NOMO-1 treated with DMSO at 0.1 percent for 48 hours (cell line): ENCODE results near the gene MGAT4C.
"Not testable (repeated sequence)": the region's sequence is repeated elsewhere in the genome, so short reads cannot be mapped to it uniquely, and the experiment has no call there.

Source experiments
- DNase-seq: peaks from one replicate; lab custom pipeline; 2025; ENCODE audit not compliant: unreplicated experiment; lab: John Stamatoyannopoulos, UW

The MGAT4C gene

DNA sequence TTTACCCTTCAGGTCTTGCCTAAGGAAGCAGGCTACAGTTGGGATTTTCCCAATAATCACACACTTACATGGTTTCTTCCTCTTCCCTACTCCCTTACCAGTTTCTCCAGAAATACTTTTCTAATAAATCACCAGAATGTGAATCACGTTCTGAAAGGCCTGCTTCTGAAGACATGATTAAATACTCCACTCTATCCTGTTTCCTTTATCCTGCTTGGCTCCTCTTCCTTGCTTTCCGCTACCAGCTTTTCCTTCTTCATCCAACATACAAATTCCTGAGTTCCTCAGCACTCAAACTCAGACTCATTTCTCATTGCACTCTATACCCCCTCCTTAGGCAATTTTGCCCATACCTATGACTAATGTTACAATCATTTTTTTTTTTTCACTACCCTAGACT is 118.3 kb downstream of the MGAT4C start:
- no peak for DNase-seq

DNA sequence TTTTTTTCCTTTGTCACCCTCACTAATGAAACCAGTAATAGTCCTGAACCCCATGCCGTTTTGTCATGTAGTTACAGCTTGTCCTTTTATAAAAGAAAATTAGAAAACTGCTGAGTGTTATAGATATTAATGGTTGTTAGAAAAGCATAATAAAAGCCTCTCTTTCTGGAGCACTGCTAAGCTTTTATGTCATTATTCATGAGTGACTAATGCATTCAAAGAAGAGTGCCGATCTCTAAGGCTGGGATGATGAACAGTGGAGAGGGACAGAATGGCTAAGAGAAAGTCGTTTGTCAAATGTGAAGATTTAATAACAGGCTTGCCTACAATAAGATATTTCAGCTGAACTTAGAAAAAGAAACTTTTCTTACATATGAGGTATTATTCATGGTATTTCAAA is 121.6 kb downstream of the MGAT4C start:
- no peak for DNase-seq

DNA sequence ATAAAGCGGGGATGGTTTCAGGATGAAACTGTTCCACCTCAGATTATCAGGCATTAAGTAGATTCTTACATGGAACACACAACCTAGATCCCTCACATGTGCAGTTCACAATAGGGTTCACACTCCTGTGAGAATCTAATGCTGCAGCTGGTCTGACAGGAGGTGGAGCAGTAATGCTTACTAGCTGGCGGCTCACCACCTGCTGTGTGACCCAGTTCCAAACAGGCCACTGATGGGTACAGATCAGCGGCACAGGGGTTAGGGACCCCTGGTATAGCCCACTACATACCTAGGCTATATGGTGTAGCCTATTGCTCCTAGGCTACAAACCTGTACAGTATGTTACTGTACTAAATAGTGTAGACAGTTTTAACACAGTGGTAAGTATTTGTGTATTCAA is 129.3 kb downstream of the MGAT4C start:
- not testable (repeated sequence) for DNase-seq

DNA sequence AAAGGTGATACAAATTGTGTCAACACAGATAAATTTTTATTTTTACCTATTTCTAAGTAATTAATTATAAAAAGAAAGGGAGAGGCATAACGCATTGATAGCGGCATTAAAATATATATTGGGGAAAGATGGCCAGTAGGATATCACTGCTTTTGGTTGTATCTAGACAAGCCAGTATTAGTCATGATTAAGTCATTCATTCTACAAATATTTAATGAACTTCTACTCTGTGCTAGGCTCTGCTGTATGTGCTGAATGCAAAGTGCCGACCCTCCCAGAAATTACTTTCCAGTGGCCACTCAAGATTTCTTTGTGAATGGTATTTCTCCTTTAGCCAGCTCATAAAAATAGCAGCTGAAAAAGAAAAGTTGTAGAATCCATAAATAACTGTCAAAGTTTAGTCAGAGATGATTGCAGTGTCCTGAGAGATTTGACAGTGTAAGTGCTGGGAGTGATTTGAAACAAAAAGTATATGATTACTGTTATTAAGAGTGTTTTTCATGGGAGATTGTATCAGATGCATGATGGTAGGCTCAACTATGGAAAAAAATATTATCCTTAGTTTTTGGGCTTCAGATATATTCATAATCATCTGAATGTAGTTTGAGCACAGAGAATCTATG is 133.2 kb downstream of the MGAT4C start:
- DNase-seq, result no peak

DNA sequence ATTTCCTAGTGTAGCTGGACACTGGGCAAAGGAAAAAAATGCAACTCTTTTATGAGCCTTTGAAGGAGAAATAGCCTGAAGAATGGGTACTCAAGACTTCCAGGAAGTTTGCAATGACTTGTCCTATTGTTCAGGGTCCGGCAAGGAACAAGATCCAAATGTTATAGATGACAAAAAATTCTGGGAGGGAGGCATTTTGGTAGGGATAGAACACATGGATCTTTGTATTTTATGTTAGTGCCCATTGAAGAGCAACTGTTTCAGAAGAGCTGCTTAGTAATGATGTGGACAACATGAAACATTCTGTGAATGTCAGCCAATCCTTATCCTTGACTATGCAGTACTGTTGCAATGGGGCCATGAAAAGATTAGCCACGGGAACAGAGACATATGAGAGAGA is 138.0 kb downstream of the MGAT4C start:
- DNase-seq, result no peak

DNA sequence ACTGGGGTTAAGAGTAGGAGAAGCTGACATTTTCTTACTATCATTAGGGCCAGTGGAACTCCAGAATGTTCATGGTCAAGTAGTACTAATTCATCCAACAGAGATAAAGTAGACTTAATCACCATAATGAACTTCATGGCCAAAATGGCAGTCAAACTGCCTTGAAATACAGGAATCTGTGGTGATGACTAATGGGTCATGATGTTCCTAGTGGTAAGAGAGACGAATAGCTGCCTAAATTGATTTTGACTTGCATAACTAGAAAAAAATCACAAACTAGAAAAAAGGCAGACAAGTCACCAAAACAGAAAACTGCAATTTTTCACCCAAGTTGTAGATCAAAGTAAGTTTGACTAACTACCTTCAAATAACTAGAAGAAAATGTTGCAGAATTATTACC is 138.5 kb downstream of the MGAT4C start:
- DNase-seq, result no peak

DNA sequence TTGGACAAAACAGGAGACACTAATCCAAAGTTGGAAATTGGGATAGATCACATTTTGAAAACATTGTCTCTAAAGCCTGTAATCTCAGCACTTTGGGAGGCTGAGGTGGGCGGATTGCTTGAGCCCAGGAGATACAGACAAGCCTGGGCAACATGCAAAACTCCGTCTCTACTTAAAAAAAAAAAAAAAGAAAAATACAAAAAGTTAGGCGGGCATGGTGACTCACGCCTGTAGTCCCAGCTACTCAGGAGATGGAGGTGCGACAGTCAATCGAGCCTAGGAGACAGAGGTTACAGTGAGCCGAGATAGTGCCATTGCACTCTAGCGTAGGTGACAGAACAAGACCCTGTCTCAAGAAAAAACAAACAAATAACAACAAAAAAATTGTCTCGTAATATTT is 152.1 kb downstream of the MGAT4C start:
- DNase-seq, result no peak

DNA sequence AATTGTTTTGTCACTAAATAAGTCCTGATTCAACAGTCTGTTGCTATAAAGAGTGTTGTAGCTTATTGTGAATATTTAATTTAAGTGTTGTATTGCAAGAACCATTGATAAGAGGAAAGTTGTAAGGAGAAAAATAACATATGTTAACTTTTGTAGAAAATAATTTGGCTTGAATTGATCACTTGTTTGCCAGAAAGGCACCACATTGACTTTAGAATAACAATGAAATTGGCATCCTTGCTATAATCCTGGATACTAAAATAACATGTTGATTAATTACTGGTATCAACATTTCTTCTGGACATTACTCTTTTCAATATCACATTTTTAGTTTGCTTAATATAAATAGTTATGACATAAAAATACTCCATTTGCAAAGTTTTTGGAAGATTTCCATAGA is 159.0 kb downstream of the MGAT4C start:
- no peak for DNase-seq

DNA sequence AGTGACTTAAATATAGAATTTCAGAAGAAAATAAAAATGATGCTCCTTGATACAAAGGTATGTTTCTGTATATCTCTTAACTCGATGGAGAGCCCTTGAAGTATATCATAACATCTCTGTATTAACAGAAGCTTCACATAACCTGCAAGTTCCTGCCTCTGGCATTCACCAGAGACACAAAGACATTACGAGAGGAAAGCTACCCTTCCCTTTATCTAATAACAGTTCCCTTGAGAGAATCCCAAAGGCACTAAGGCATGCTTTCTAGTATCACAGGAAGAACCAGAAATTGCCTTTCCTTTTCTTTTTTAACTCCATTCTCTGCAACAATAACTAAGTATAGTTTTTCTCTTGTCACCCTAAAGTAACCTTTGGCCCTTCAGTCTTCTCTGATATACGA is 164.5 kb downstream of the MGAT4C start:
- DNase-seq, result no peak

DNA sequence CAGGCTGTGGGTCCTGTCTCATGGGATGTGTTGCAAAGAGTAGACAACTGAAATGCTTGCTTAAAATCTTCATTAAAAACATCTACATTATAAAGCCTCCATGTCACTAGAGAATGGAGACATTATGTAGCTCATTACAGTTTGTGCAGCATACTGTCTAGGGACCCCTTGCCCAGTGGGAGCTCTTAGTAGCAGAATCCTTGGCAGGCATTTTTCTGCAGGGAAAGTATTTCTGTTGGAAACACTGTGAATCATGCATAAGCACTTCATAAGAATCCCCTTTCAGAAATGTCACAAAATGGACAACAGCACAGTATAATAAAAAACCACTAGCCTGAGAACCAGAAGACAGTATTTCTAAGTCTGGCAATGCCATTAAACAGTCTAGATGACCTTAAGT is 174.3 kb downstream of the MGAT4C start:
- DNase-seq, result no peak

DNA sequence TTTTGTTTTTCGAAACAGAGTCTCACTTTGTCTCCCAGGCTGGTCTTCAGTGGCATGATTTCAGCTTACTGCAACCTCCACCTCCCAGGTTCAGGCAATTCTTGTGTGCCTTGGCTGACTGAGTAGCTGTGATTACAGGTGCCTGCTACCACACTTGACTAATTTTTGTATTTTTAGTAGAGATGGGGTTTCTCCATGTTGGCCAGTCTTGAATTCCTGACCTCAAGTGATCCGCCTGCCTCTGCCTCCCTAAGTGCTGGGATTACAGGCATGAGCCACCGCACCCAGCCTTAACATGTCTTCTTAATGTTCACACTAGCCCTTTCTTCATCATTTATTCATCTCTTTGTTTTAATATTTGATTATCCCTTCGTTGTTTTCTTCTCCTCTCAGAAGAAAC is 197.1 kb downstream of the MGAT4C start:
- not testable (repeated sequence) for DNase-seq

DNA sequence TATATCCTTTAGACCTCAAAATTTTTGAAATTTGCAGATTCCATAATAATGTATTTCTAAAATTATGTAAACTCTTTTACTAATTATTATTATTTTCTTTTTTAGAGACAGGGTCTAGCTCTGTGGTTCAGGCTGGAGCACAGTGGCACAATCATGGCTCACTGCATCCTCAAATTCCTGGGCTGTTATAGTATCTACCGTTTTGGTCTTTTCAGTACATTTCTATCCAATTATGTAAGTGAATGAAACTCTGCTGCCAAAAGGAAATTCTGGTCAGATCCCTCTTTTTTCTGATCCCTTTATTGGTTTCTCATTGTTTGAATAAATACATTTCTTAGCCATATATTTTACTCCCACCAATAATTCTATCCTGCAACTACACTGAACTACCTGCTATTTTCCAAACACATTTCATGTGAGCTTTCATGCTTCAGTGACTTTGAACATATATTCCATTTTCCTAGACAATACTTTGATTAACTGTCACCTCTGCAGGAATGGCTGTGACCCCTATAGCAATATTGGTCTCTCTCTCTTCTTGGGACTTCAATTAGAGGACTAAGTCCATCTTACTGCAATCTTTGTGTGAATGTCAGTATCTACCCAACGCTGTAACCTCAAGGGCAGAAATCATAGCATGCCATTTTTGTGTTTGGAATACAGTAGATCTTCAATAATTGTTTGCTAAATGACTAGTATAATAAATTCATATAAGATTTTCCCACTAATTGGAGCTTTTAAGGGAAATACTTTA is 198.9 kb downstream of the MGAT4C start:
- DNase-seq, result no peak

DNA sequence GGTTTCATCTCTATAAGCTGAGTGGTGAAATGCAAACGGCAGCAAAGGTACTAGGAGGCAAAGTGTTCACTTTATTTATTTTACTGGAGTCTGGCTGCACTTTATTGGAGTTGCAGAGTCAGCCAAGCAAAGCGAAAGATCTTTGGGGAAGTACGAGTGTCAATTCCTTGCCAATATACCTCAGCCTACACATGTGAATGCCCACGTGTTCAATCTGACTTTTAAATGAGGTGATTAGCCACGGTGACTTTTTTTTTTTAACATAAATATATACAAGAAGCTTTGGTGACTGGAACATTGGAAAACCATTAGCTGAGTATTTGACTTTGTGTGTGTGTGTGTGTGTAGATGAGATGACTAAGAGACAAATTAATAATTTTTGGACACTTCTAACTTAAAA is 203.3 kb downstream of the MGAT4C start:
- no peak for DNase-seq

DNA sequence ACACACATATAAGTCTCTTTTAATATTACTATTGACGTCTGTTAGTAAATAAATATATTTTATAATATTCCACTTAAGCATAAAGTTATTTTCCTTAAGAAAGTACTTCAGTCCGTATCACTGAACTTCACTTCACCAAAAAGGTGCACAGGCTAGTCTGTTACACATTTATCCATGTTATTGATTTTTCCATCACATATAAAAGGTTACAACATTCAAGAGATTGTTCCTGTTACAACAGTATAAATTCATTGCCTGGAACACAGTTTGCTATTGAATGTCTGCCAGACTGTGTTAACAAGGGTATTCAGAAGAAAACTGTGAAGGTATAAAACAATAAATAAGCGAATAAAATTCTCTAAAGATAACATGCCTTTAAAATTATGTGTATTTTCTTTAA is 206.2 kb downstream of the MGAT4C start:
- no peak for DNase-seq

DNA sequence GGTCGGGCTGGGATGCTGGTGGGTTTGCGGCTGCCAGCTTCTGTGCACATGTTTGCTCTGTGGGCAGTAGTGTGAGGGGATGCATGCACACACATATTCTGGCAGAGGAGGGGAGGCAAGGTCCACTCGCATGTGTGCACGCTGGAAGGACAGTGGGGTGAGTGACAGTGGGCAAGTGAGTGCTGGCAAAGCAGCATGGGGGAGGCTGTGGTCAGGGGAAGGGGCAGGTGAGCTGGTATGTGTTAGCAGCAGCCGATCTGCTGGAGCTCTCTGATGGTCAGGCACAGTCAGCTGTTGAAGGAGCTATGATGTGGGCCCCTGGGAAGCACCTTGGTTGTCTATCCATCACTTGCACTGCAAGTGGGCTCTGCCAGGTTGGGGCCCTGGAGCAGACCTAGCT is 211.8 kb downstream of the MGAT4C start:
- DNase-seq, result no peak

DNA sequence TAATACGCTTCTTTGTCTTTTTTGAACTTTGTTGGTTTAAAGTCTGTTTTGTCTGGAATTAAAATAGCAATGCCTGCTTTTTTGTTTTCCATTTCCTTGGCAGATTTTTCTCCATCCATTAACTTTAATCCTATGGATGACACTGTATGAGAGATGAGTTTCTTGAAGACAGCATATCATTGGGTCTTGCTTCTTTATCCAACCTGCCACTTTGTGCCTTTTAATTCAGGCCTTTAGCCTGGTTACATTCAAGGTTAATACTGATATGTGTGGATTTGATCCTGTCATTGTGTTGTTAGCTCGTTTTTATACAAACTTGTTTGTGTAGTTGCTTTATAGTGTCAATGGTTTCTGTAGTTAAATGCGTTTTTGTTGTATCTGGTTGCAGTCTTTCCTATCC is 214.1 kb downstream of the MGAT4C start:
- DNase-seq, result no peak

DNA sequence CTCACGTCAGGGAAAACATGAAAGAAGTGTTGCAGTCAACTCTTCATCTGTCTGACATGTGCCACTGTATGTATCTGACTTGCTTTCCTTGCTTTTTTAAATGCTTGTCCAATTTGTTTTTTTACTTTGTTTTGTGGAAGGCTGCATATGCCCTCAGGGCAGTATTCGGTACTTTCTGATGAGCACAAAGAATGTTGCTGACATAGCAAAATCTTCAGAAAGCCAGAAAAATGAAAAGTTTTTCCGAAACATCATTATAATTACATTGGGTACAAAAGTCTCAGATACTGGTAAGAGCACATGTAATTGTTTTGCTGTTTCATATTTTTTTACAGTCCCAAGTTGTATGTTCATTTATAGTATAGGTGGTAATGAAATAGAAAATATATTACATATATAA is 237.8 kb downstream of the MGAT4C start:
- no peak for DNase-seq

DNA sequence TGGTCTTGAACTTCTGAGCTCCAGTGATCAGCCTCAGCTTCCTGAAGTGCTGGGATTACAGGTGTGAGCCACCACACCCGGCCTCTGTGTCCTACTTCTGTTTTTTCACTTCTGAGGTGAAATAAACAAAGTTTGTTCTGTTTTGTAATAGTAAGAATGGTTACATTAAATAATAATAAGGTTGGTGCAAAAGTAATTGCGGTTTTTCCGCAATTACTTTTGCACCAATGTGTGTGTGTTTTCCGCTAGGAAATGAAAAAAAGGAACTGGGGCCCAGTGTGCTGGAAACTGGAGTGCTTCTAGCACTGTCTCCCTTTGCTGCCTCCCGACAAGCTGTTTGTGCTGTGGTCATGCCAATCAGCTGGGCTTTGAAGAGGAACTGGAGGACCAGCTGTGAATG is 241.2 kb downstream of the MGAT4C start:
- DNase-seq, result no peak

DNA sequence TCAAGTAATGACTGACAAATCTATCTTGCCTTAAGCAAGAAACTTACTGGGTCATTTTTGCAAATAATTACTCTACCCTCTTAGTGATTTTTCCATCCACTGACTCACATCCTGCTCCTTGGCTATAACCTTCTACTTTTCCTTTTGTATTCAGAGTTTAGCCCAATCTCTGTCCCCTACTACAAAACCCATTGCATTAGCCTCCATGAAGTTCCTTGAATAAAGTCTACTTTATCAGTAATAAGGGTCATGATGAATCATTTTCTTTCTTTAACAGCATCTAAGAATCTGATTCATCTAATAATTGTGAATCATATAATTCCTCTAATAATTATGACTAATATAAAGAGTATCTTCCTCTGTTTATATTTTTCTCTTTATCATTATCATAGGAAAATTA is 249.5 kb downstream of the MGAT4C start:
- no peak for DNase-seq

DNA sequence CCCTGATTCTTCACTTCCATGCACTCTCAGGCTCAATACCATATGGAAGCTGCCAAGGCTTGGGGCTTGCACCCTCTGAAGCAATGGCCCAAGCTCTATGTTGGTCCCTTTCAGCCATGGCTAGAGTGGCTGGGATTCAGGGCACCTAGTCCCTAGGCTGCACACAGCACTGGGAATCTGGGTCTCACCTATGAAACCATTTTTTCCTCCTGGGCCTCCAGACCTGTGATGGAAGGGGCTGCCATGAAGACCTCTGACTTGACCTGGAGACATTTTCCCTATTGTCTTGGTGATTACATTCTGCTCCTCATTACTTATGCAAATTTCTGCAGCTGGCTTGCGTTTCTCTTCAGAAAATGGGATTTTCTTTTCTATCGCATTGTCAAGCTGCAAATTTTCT is 258.1 kb downstream of the MGAT4C start:
- no peak for DNase-seq

DNA sequence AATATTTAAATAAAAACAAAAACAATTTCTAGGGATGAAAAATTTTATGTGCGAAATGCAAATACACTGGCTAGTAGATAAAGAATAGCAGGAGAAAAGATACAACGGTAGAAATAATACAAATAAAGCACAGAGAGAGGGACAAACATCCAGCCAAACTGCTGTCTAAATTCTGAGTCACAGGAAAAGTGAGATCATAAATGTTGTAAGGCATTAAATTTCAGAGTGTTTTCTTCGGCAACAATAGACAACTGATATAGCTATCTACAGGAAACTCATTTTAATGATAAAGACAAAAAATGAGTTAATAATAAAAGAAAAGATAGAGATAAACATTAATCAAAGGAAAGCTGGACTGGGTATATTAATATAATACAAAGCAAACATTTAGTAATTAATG is 259.9 kb downstream of the MGAT4C start:
- no peak for DNase-seq

DNA sequence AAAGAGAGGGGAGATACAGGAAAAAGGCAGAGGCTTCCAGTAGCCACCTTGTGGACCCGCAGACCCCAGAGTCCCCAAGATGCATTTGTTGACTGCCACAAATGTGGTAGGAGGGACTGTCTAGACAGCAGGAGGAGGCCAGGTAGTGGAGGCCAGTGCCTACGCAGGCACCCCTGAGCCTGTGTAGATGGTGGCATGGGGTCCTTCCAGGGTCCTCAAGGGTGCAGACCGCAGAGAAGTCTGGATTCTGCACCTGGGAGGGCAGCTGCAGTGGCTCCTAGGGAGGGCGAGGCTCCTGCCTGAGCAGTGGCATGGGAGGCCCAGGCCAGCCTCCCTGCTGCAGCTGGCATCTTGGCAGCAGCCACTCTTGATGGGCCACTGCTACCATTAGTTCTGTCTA is 262.4 kb downstream of the MGAT4C start:
- no peak for DNase-seq

DNA sequence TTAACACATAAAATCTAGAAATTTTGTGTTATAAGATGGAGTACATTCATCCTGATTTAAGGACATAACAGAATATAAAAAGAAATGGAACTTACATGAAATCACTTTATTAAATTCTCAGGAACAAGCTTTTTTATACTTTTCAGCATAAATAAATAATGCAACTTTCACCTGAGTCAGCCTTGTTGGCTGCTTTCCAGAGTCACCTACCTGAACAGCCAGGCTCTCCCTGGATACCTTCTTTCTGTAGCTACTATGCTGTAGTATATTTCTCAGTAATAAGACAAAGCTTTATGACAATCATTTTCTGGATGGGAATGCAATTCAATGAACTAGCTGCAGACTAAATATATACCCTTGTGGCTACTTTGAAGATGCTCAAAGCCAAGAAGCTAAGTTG is 270.2 kb downstream of the MGAT4C start:
- no peak for DNase-seq
